ENCODE data around the gene ZACN. TPM values are rescaled to one million over a fixed set of nuclear protein-coding genes. Genes with fewer than 3 reads are reported as not detected.

The ZACN gene
- polyA plus RNA-seq, 2 of the 4 experiments (the other 2 are of a cell fraction), result 0.12 to 0.30 TPM

DNA sequence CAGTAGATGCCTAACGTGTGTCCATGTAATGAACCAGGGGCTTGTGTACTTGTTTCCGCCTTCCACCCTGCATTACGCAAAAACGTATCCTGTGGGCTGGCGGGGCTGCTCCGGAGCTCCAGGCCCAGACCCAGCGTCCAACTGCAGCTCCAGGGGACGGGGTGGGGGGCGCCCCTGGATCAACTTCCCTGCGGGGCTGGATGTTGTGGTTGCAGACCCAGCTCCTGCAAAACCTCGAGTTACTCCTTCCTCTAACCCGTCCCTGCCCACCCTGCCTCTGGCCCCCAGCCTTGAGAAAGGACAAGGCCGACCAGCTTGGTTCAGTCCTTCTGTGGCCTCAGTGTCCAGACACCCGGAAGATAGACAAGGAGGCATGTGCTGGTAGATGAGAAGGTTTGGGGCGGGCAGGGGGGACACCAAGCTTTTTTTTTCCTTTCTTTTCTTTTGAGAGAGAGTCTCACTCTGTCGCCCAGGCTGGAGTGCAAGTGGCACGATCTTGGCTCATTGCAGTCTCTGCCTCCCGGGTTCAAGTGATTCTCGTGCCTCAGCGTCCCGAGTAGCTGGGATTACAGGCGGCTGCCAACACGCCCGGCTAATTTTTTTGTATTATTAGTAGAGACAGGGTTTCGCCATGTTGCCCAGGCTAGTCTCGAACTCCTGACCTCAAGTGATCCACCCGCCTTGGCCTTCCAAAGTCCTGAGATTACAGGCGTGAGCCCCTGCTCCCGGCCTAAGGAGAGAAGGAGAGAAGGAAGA lies 25.3 kb downstream of the ZACN start:
- Histone ChIP-seq H3K4me3 (peak overlapping the region; percentile 69), H3K4me1 (peaks cover 11% of the 10 kb centered on the region), H3K27ac (peak overlapping the region; percentile 84 to 87), H3K9me3 (no peaks in the 10 kb centered on the region), H3K4me2 (peak overlapping the region; percentile 82)
- CTCF ChIA-PET, result interaction anchor here (0.7 to 38.7 kb wide), 18 partner anchors 8 to 305 kb away, joined by 3 to 755 read pairs (median 5); no protein-coding TSS in a partner anchor
- DNase-seq (ENCODE audit: low read depth in 1 of 2, low spot score in 1 of 2) (no peak), FAIRE-seq (no peak), ATAC-seq (no peak; a peak in 1 of 6 replicates)
- TF ChIP-seq EHF (CRISPR knock-in tag; IDR thresholded peaks at IDR 0.05), result no peak
- TF ChIP-seq SREBF2 (IDR thresholded peaks at IDR 0.05), result no peak
- TF ChIP-seq EHMT2 (IDR thresholded peaks at IDR 0.05; ENCODE audit: low read depth), result 0 out of 2 replicates have a peak, but pooled peaks have one; percentile 30
- TF ChIP-seq, protein P1, sequence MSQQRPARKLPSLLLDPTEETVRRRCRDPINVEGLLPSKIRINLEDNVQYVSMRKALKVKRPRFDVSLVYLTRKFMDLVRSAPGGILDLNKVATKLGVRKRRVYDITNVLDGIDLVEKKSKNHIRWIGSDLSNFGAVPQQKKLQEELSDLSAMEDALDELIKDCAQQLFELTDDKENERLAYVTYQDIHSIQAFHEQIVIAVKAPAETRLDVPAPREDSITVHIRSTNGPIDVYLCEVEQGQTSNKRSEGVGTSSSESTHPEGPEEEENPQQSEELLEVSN (IDR thresholded peaks at IDR 0.05; ENCODE audit: borderline replicate concordance, low read depth), result peak; percentile 29; the same call in 1 of the 2 replicates
- 87% methylated on average over 29 of the region's 29 CpGs for WGBS (ENCODE audit: missing lambda C conversion rate)
- POLR2A ChIA-PET, result interaction anchor here (0.6 to 1.3 kb wide), 6 partner anchors 11 to 249 kb away, joined by 3 to 4 read pairs (median 4); partner anchors contain the start of genes MRPL38, SRP68, UBALD2 and WBP2

DNA sequence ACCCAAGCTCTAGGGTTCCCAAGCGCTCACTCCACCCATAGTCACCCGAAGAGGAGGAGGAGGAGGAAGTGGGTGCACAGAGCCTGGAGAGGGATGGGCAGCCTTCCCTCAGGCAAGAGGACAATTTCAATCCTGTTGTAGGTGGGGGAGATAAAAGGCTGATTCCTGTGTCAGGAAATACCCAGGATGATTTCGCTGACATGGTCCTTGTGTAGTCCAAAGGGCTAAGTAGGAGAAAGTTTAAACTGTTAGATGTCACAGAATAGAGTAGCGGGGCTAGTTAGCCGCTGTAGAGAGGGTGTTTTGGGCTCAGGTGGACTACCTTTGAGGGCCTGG lies 25.9 kb downstream of the ZACN start:
- WGBS (ENCODE audit: missing lambda C conversion rate), result 80% methylated on average over 5 of the region's 5 CpGs
- POLR2A ChIA-PET, result interaction anchor here (1.0 to 1.3 kb wide), 2 partner anchors 33 to 160 kb away, joined by 4 read pairs; partner anchors contain the start of genes SRP68 and UBALD2
- TF ChIP-seq, protein P2, sequence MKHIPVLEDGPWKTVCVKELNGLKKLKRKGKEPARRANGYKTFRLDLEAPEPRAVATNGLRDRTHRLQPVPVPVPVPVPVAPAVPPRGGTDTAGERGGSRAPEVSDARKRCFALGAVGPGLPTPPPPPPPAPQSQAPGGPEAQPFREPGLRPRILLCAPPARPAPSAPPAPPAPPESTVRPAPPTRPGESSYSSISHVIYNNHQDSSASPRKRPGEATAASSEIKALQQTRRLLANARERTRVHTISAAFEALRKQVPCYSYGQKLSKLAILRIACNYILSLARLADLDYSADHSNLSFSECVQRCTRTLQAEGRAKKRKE (CRISPR knock-in tag; IDR thresholded peaks at IDR 0.05; ENCODE audit: low read depth), result no peak
- TF ChIP-seq FOSL2 (IDR thresholded peaks at IDR 0.05) (no peak), FOSL2 (CRISPR knock-in tag; IDR thresholded peaks at IDR 0.05) (no peak)
- Histone ChIP-seq H3K27ac (no peak overlapping the region), H3K4me3 (no peak overlapping the region), H3K4me1 (peaks cover 11% of the 10 kb centered on the region), H3K4me2 (no peak overlapping the region), H3K9me3 (no peaks in the 10 kb centered on the region)
- DNase-seq (ENCODE audit: low read depth in 1 of 2, low spot score in 1 of 2) (no peak), FAIRE-seq (no peak), ATAC-seq (no peak)
- CTCF ChIA-PET, result interaction anchor here (0.9 to 38.7 kb wide), 4 partner anchors 14 to 186 kb away, joined by 3 to 755 read pairs (median 60); no protein-coding TSS in a partner anchor

DNA sequence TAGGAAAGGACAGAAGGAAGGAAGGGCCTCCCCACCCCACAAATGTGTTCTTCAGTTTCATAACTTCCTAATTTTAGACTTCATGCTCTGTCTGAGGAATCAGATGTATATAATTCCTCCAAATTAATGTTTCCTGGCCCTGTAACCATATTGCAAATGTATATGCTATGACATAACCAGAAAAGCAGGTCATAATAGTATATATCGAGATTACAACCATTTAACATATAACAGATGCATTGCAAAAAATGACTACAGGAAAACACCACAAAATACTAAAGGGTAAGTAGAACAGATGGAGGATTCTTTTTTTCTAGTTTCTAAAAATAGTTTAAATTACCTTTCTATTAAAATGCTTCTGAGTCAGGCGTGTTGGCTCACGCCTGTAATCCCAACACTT lies 27.7 kb downstream of the ZACN start:
- no peak for FAIRE-seq
- WGBS (ENCODE audit: missing lambda C conversion rate), result 82% methylated on average over 3 of the region's 3 CpGs

DNA sequence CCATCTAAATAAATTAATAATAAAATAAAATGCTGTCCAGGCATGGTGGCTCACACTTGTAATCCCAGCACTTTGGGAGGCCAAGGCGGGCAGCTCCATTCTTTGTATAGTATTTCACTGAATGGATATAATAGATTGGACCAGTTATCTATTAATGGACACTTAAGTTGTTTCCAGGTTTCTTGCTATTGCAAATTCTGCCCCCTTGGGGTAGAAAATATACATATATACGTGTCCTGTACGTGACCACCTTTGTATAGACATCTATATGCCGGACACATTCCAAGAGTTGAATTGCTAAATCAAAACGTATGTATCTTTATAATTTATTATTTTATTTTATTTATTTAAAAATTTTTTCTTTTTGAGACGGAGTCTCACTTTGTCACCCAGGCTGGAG lies 28.5 kb downstream of the ZACN start:
- DNase-seq (ENCODE audit: low read depth in 1 of 2, low spot score in 1 of 2) (peak in 1 of 2 experiments; percentile 42), ATAC-seq (no peak), FAIRE-seq (no peak)
- TF ChIP-seq, protein P3, sequence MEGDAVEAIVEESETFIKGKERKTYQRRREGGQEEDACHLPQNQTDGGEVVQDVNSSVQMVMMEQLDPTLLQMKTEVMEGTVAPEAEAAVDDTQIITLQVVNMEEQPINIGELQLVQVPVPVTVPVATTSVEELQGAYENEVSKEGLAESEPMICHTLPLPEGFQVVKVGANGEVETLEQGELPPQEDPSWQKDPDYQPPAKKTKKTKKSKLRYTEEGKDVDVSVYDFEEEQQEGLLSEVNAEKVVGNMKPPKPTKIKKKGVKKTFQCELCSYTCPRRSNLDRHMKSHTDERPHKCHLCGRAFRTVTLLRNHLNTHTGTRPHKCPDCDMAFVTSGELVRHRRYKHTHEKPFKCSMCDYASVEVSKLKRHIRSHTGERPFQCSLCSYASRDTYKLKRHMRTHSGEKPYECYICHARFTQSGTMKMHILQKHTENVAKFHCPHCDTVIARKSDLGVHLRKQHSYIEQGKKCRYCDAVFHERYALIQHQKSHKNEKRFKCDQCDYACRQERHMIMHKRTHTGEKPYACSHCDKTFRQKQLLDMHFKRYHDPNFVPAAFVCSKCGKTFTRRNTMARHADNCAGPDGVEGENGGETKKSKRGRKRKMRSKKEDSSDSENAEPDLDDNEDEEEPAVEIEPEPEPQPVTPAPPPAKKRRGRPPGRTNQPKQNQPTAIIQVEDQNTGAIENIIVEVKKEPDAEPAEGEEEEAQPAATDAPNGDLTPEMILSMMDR (IDR thresholded peaks at IDR 0.05), result peak; percentile 29; the same call in 2 of the 3 replicates
- TF ChIP-seq POLR2AphosphoS2 (conservative IDR thresholded peaks at IDR 0.05; ENCODE audit: low read length), result no peak
- Histone ChIP-seq H3K4me1 (peaks cover 9% of the 10 kb centered on the region), H3K4me3 (no peak overlapping the region), H3K9me3 (no peaks in the 10 kb centered on the region), H3K27ac (no peak overlapping the region), H3K4me2 (no peak overlapping the region)
- WGBS (ENCODE audit: missing lambda C conversion rate), result 76% methylated on average over 6 of the region's 6 CpGs
- ChIA-PET CTCF (interaction anchor here (0.9 to 38.7 kb wide), 5 partner anchors 11 to 168 kb away, joined by 3 to 755 read pairs (median 12); no protein-coding TSS in a partner anchor), POLR2A (no interaction called here)

More for the DNA sequence above, 27.7 kb downstream of the ZACN start:
- Histone ChIP-seq H3K9me3 (no peaks in the 10 kb centered on the region), H3K4me1 (peaks cover 11% of the 10 kb centered on the region), H3K27ac (no peak overlapping the region), H3K4me3 (no peak overlapping the region), H3K4me2 (no peak overlapping the region)
- no peak for DNase-seq (ENCODE audit: low read depth in 1 of 2, low spot score in 1 of 2)
- no peak for ATAC-seq
- POLR2A ChIA-PET, result no interaction called here
- no peak for TF ChIP-seq MYC (IDR thresholded peaks at IDR 0.05; ENCODE audit: borderline replicate concordance, low read length)
- TF ChIP-seq ZFP36 (IDR thresholded peaks at IDR 0.05; ENCODE audit: borderline replicate concordance, partially characterized antibody), result no peak
- TF ChIP-seq CHD4 (IDR thresholded peaks at IDR 0.05; ENCODE audit: borderline replicate concordance), result no peak
- TF ChIP-seq, protein P2 (CRISPR knock-in tag; IDR thresholded peaks at IDR 0.05; ENCODE audit: low read depth), result no peak
- TF ChIP-seq POLR2A (IDR thresholded peaks at IDR 0.05; ENCODE audit: low read length), result no peak
- TF ChIP-seq ZNF302 (CRISPR knock-in tag; IDR thresholded peaks at IDR 0.05), result no peak
- no peak for TF ChIP-seq JUNB (IDR thresholded peaks at IDR 0.05)
- TF ChIP-seq, protein P4, sequence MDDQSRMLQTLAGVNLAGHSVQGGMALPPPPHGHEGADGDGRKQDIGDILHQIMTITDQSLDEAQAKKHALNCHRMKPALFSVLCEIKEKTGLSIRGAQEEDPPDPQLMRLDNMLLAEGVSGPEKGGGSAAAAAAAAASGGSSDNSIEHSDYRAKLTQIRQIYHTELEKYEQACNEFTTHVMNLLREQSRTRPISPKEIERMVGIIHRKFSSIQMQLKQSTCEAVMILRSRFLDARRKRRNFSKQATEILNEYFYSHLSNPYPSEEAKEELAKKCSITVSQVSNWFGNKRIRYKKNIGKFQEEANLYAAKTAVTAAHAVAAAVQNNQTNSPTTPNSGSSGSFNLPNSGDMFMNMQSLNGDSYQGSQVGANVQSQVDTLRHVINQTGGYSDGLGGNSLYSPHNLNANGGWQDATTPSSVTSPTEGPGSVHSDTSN (IDR thresholded peaks at IDR 0.05), result no peak
- no peak for TF ChIP-seq RAD21 (conservative IDR thresholded peaks at IDR 0.05 in 1 of 2, IDR thresholded peaks at IDR 0.05 in 1 of 2)
- no peak for TF ChIP-seq RCOR1 (IDR thresholded peaks at IDR 0.05; ENCODE audit: low read depth, low read length)
- TF ChIP-seq KDM5A (IDR thresholded peaks at IDR 0.05), result no peak
- CTCF ChIA-PET, result interaction anchor here (0.7 to 38.7 kb wide), 6 partner anchors 10 to 276 kb away, joined by 3 to 755 read pairs (median 11); no protein-coding TSS in a partner anchor
